HG03060 (cell line): ENCODE data around the gene AK8.
"Not testable (repeated sequence)": the region's sequence is repeated elsewhere in the genome, so short reads cannot be mapped to it uniquely, and the experiment has no call there.

Experiments
- ATAC-seq: cut with Tn5 transposase; IDR thresholded peaks from one replicate; pipeline ENCODE4 v1.9.1; 2021; ENCODE audit warnings: low read depth, moderate number of reproducible peaks; ENCODE audit not compliant: unreplicated experiment

AK8 gene

GRCh38 chr9:132726576-132727130 is 151.4 kb downstream of the AK8 start:
- no peak for ATAC-seq

GRCh38 chr9:132725306-132725705 is 152.8 kb downstream of the AK8 start:
- ATAC-seq = no peak

DNA sequence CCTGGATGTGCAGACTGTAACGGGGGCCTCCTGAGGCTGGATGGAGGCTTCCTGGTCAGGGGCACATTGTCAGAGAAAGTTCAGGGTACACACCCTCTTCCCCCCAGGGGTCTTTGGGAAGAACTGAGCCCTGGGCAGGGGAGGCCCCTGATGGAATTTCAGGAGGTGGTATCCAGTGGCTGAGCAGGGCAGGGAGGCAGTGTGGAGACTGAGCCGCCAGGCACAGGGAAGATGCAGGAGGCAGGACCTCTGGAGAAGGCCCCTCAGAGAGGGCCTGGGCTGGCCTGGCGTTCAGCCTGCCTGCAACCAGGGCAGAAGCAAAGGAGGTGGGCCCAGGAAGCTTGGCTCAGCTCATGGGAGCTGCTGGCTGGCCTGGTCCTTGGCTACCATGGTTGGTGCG is 154.3 kb downstream of the AK8 start:
- ATAC-seq = no peak

- no peak for ATAC-seq
Observed at GRCh38 chr9:132722564-132723065, 155.5 kb downstream of the AK8 start.

- no peak for ATAC-seq
Observed at GRCh38 chr9:132721661-132722060, 156.4 kb downstream of the AK8 start.

- not testable (repeated sequence) for ATAC-seq
Observed at GRCh38 chr9:132718381-132718928, 159.6 kb downstream of the AK8 start.

DNA sequence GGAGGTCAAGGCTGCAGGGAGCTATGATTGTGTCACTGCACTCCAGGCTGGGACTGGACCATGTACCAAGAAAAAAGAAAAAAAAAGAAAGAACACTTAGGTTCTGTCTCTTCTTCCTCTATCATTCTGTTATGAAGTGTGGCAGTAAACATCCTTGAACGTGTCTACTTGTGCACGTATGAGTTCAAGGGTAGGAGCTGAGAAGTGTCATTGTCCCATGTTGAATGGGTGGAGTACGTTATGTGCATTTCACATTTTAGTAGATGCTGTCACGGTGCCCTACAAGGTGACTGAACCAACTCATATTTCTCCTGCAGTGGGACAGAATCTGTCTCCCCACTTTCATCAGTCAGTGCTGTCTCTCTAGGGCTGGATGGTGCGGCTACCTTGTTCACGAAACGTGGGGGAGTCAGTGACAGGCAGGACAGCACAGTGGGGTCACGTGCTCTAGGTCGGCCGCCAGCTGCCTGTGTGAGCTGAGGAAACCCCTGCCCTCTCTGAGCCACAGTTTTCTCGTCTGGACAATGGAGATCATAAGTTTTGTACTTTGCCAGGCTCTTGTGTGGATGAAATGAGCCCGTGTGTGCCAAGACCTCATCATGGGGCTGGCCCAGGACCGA is 160.6 kb downstream of the AK8 start:
- ATAC-seq = no peak

DNA sequence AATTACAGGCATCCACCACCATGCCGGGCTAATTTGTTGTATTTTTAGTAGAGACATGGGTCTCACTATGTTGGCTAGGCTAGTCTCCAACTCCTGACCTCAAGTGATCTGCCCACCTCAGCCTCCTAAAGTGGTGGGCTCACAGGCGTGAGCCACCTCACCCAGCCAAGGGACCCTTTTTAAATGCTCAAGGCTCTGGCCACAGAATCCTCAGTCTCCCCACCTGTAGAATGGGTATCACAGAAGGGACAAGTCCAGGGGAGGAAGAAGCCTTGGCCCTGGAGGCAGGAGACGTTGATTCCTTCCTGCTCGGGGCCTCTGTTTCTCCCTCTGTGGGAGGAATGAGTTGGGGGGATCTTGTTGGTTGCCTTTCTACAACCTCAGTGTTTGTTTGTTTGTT is 162.1 kb downstream of the AK8 start:
- no peak for ATAC-seq

GRCh38 chr9:132712753-132713152 is 165.3 kb downstream of the AK8 start:
- no peak for ATAC-seq

DNA sequence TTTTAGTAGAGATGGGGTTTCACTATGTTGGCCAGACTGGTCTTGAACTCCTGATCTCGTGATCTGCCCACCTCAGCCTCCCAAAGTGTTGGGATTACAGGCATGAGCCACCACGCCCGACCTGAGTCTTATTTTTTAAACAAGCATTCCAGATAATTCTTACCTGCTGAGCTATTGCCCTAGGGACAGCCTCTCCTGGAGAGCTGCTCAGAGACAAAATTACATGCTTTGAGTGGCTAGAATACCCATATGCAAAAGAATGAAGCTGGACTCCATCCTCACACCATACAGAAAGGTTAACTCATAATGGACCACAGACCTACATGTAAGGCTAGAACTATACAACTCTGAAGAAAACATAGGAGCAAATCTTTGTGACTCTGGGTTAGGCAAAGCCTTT is 166.2 kb downstream of the AK8 start:
- ATAC-seq = no peak

- not testable (repeated sequence) for ATAC-seq
Observed at GRCh38 chr9:132711152-132711551, 166.9 kb downstream of the AK8 start.

DNA sequence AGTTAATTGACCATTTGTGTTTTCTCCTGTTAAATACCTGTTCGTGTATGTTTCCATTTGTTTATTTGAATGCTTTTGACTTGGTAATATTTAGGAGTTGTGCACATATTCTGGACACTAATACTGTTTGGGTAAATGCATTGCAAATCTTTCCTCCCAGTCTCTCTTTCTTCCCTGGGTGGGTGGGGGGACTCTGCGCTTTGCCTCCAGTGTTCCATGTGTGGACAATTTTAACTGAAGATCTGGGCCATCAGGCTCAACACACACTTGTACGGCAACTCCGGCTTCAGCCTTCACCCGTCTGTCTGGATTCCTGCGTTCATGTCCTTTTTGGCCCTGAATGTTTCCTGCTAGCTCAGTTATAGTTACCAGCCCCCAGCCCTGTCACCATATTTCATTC is 167.8 kb downstream of the AK8 start:
- ATAC-seq = no peak

DNA sequence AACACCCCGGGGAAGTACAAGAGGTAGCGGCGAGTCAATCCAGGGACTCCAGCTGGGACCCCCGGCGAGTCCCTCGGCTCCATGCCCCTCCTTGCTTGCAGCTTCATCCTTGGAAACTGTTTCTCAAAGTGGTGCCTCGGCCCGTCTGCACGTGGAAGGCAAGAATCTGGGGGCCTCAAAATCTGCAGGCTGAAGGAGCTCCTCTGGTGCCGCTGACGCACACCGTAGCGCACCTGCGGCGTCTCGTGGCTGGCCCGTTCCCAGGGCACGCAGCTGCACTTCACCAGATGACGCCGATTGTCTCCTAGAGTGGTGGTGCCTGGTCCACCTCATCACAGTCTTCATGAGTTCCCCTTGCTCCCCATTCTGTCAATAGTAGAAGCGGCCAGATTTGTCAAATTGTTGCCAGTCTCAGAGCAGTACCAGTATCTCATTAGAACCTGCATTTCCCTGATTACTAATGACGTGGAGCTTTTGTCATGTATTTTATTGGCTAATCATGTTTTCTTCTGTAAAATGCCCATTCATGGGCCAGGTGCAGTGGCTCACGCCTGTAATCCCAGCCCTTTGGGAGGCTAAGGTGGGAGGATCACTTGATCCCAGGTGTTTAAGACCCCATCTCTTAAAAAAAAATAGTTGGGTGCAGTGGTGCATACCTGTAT is 169.2 kb downstream of the AK8 start:
- ATAC-seq = no peak

GRCh38 chr9:132708239-132708638 is 169.8 kb downstream of the AK8 start:
- ATAC-seq = no peak

DNA sequence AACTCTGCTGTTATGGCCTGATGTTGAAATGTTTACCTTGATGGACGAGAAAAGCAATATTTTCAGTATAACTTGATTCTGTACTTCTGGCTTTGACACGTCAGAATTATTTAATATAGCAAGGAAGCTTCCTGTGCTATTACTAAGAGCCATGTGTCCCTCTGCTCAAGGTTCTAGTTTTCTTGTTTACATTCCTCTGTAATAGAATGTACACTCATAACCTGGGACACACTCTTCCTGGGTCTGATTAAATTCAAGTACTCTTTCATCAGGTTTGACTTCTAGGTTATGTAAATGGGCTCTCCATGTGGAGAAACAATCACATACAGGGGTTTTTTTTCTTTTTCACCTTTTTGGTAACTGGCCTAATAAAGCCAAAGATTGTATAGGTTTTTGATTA is 174.7 kb downstream of the AK8 start:
- no peak for ATAC-seq

DNA sequence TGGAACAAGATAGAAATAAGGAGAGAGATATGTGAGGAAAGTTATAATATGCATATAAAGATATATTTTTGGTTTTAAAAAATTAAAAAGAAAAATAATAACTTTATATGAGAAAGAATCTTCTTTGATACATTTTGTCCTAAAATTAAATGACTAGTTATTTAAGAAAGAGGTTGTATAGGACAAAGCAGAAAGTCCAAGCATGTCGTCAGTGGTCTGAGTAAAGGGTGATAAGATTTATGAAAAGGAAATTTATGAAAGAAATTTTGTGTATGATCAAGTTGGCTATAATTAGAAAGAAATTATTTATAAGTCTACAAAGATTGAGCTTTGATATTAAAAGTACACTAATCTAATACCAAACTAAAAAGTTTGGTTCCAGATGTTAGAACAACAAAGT is 175.8 kb downstream of the AK8 start:
- no peak for ATAC-seq

GRCh38 chr9:132699956-132700355 is 178.1 kb downstream of the AK8 start:
- ATAC-seq = no peak

DNA sequence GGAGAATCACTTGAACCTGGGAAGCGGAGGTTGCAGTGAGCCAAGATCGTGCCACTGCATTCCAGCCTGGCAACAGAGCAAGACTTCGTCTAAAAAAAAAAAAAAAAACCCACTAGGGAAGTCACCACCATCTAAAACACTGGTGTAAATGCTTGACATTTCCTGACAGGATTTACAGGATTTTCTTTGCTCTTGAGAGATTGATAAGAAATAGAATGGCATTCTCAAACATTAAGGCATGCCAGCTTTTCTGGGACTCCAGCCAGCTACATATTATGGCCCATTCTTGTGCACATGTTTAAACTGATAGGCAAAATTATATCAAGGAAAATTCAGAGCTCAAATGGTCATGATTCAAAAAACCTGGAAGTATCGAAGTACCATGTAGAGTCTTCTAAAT is 179.1 kb downstream of the AK8 start:
- ATAC-seq = no peak

DNA sequence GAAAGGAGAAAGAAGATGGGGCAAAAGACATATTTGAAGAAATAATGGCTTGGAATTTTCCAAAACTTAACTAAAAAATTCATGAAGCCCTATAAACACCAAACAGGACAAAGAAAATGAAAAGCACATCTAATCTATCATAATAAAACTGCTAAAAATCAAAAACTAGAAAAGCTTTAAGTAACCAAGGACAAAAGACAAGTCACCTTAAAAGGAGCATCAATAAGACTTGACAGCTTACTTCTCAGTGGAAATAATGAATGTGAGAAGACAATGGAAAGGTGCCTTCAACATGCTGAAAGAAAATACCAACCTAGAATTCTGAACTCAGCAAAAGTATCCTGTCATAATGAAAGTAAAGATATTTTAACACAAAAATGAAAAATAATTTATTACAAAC is 180.9 kb downstream of the AK8 start:
- no peak for ATAC-seq

DNA sequence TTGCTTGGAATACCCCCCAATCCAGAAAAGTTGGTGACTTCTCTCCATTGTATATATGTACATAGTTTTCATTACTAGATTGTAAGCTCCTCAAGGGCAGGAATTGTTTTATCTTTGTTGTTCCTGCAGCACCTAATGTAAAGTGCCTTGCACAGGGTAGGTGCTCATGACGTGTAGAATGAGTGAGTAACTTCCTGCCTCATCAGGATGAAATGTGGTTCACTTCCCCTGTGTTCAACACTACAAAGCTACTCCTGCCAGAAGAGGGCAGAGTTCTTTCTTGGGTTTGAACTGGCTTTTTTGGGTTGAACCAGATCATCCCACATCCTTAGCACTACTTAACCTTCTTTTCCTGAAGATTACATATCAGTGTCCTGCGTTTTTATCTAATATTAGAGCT is 183.9 kb downstream of the AK8 start:
- ATAC-seq = no peak

GRCh38 chr9:132690696-132691095 is 187.4 kb downstream of the AK8 start:
- no peak for ATAC-seq

GRCh38 chr9:132683873-132684272 is 194.2 kb downstream of the AK8 start:
- ATAC-seq = no peak
